ENCODE results near the gene SLC13A2.

- TF ChIP-seq CTCF (IDR thresholded peaks at IDR 0.05) (no peak), POLR2A (IDR thresholded peaks at IDR 0.05) (no peak), EP300 (IDR thresholded peaks at IDR 0.05; ENCODE audit: low read depth) (no peak), POLR2AphosphoS5 (IDR thresholded peaks at IDR 0.05) (no peak)
Measured at GRCh38 chr17:28507567-28508203, 34.2 kb downstream of the SLC13A2 start.
